Limb (tissue), 2 donors: Measurements from ENCODE around the gene PNPO.
"Not testable (repeated sequence)": the region's sequence is repeated elsewhere in the genome, so short reads cannot be mapped to it uniquely, and the experiment has no call there.

Experiments
- DNase-seq, 2 donors: peaks; one replicate each; pipeline ENCODE4 v3.0.0-alpha.2; 2016; ENCODE audit errors: extremely low spot score in 2 of 2

Gene PNPO

GRCh38 chr17:47973541-47973940 is 32.2 kb downstream of the PNPO start:
- DNase-seq = no peak

DNA sequence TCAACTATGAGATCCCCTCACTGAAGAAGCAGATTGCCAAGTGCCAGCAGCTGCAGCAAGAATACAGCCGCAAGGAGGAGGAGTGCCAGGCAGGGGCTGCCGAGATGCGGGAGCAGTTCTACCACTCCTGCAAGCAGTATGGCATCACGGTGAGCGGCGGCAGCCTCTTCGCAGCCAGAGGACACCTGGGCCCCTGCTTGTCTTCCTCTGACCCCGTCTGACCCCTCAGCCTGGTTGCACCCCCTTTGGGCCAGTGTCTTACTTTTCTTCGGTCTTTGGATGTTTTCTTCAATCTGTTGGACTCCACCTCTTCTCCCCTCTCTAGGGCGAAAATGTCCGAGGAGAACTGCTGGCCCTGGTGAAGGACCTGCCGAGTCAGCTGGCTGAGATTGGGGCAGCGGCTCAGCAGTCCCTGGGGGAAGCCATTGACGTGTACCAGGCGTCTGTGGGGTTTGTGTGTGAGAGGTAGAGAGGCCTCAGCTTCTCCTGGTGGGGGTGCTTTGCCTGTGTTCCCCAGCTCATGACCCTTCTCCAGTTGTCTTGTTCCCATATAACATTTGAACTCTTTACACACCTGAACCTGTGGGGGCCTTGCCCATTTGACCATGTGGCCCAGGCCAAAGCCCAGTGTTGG is 33.9 kb downstream of the PNPO start:
- DNase-seq = no peak

GRCh38 chr17:47975823-47976205 is 34.4 kb downstream of the PNPO start:
- DNase-seq = no peak

DNA sequence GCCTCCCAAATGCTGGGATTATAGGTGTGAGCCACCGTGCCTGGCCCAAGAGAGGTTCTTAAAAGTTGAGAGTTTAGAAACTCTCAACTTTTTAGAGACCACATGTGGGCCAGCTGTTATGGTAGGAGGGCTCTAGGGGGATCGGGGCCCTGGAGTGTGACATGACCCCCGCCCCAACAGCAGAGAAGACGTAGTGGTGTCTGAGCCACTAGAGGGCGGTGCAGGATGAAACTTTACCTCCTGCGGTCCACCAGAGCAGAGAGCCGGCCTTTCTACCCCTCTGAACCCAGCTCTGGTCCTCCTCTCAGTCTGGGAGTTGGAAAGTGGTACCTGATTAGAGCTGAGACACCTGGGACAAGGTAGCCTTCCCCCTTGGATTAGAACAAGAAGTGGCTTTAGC is 37.0 kb downstream of the PNPO start:
- peak; percentile 72 to 80 for DNase-seq

DNA sequence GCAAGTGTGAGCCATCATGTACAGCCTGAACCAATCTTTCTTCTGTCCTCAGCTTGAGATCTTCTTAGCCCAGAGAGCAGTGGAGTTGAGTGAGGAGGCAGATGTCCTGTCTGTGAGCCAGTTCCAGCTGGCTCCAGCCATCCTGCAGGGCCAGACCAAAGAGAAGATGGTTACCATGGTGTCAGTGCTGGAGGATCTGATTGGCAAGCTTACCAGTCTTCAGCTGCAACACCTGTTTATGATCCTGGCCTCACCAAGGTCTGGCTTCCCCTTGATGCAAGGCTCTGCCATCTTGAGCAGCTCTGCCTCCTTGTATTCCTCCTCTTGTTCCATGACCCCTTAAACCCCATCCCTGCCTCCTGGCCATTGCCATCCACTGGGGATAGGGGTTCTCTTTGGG is 39.2 kb downstream of the PNPO start:
- DNase-seq = no peak

DNA sequence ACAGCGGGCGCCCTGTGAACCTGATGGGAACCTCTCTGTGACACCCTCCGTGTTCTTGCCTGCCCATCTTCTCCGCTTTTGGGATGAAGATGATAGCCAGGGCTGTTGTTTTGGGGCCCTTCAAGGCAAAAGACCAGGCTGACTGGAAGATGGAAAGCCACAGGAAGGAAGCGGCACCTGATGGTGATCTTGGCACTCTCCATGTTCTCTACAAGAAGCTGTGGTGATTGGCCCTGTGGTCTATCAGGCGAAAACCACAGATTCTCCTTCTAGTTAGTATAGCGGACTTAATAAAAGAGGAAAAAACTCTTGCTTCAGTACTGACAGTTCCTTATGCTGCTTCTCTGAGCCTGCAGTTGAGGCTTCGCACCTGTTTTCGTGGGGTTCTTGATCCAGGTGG is 40.1 kb downstream of the PNPO start:
- DNase-seq = no peak

DNA sequence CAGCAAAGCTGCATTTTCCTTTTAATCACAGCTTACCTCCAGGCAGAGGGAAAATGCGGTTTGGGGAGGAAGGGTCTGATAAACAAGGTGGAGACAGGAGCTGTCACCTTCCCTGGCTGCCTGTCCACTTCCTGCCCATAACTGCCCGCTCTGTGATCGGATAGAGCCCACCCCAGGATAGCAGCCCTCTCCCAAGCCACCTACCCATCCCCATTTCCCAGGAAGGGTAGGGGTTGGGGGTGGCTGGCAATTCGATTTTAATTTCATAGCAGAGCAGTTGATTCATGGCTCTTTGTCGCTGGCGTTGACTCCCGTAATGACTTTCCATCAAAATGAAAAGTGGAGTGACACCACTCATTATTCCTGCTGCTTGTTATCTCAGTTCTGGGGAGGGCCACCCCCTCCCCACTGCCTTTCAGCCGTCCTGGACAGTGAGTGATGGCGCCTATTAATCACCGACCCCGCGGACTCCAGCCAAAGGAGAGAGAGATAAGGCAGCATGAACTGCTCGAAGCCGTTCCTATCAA is 40.8 kb downstream of the PNPO start:
- DNase-seq = no peak

GRCh38 chr17:47982645-47983390 is 41.4 kb downstream of the PNPO start:
- DNase-seq = no peak

GRCh38 chr17:47983492-47984223 is 42.3 kb downstream of the PNPO start:
- no peak for DNase-seq

- DNase-seq = no peak
These were observed 45.1 kb downstream of the PNPO start for GRCh38 chr17:47986520-47986919.

DNA sequence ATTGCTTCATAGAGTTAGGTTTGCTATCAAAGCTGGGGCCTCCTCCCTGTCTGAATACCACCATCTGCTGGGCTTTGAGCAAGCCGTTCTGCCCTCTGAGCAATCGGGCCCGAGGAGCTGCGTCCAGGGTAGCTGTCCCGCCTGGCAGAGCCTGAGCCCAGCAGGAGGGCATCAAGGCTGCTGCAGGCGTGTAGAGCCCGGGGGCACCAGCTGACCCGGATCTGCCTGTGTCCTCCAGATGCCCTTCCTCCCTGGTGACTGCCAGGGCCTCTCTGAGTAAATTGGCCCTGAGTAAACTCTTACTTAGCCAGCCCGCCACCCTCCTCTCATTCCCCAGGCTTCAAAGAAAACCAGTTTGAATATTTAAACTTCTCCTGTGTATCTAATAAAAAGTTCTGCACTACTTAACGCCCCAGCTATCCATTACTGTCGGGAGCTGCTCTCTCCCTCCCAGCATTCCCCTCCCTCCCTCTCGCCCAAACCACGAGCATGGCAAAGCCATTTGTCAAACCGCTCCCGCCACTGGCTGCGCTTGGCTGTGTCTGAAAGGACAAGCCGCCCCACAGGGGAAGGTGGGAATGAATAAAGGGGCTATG is 46.0 kb downstream of the PNPO start:
- DNase-seq = peak in 1 of 2 donors; percentile 66

GRCh38 chr17:47988445-47988844 is 47.1 kb downstream of the PNPO start:
- DNase-seq = not testable (repeated sequence)

DNA sequence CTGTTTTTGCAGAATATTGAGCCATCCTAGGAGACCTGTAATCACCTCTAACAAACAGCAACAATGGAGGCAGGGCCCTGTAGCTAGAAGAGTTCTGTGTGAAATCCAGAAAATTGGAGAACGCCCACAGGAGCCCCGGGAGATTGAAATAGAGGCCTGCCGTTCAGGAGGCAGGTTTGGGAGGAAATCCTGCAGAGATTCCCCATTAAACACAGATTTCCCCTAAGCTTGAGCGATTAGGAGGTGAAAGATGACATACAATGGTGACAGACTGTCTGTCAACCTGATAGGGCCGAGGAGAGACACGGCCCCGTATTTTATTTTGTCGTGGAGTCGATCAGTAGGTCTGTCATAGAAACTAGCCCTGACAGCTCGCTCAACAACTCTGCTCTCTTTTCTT is 47.8 kb downstream of the PNPO start:
- no peak for DNase-seq

- no peak for DNase-seq
These were observed 48.3 kb downstream of the PNPO start for GRCh38 chr17:47989700-47990099.

GRCh38 chr17:47990962-47991731 is 49.8 kb downstream of the PNPO start:
- peak in 1 of 2 donors; percentile 49 for DNase-seq

- no peak for DNase-seq
These were observed 50.8 kb downstream of the PNPO start for GRCh38 chr17:47992216-47992615.

DNA sequence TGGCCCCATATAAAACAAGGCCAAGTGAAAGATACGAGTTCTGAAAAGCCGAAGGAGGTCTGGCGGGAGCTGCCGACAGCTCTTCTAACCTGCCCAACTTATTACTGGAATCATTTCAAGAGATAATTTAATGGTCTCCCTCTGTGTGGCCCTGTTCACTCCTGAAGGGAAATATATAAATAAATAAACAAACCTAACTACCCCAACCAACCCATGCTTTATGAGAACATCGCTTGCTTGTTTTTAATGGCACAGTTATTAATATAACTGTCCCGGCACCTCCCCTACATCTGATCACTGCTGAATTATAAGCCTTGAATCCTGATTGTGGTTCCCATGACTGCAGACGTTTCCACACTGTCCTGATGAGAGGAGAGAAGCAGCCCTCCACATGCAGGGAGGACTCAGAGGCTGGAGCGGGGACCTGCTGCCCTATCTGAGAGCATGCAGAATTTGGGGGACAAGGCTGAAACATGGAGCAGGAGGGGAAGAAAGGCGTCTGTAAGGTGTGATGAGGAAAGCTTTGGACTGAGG is 51.7 kb downstream of the PNPO start:
- DNase-seq = no peak

DNA sequence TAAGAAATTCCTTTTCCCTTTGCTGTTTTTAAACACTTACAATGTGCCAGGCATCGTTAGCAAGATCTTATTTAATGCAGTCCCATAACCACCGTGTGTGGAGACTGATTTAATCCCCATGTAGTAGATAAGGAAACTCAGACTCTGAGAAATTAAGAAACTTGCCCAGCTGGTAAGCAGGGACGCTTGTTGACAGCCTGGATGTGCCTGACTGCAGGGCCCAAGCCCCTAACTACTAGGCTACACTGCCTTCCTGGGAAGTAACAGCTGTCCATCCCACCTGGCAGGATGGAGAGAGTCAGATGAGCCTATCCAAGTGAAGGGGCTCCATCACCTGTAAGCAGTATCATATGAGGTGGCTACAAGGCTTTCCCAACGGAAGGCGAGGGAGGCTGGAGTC is 52.6 kb downstream of the PNPO start:
- no peak for DNase-seq

- DNase-seq = no peak
These were observed 53.4 kb downstream of the PNPO start for GRCh38 chr17:47994724-47995123.

- no peak for DNase-seq
These were observed 54.0 kb downstream of the PNPO start for GRCh38 chr17:47995241-47995935.
